K562 (cell line): Measurements from ENCODE around the gene IMMP2L. TPM values are rescaled to one million over a fixed set of nuclear protein-coding genes. Genes with fewer than 3 reads are reported as not detected.

ENCODE experiments used
- ARID4B ChIP-seq: sonication (generic); formaldehyde crosslinking; IDR thresholded peaks from 2 replicates; pipeline ENCODE4 v1.8.0; 2022; ENCODE audit warnings: mild to moderate bottlenecking, missing genetic modification reagents
- CCNT2 ChIP-seq: IDR thresholded peaks from 2 replicates; pipeline ENCODE4 v1.6.1; 2011; ENCODE audit warnings: borderline replicate concordance, low read depth, mild to moderate bottlenecking, moderate library complexity, mixed read lengths, low read length; ENCODE audit not compliant: insufficient read length; ENCODE audit errors: extremely low read depth
- CGGBP1 ChIP-seq: fragments of 250-450 bp; sonication (Bioruptor Pico); IDR thresholded peaks from 2 replicates; pipeline ENCODE4 v1.9.0; 2021; ENCODE audit warnings: mild to moderate bottlenecking
- CXXC5 ChIP-seq: fragments of 250-450 bp; sonication (Bioruptor Pico); IDR thresholded peaks from 2 replicates; pipeline ENCODE4 v1.8.0; 2022; ENCODE audit warnings: inconsistent platforms, mild to moderate bottlenecking, moderate library complexity
- ELF1 ChIP-seq: fragments of 200-800 bp; sonication (Bioruptor generic); IDR thresholded peaks from 2 replicates; pipeline ENCODE4 v1.6.1; 2016; ENCODE audit warnings: missing genetic modification characterization, missing compliant biosample characterization
- ETV1 ChIP-seq: fragments of 450-650 bp; conservative IDR thresholded peaks from 2 replicates; pipeline ENCODE4 v1.6.1; 2016; ENCODE audit warnings: missing genetic modification characterization, control low read depth, low read depth, missing compliant biosample characterization
- HCFC1 ChIP-seq: IDR thresholded peaks from 2 replicates; pipeline ENCODE4 v1.6.1; 2012; ENCODE audit warnings: low read depth, low read length, improper control_type of control experiment
- JUND ChIP-seq, 2 experiments: IDR thresholded peaks; 2 replicates in 1 of 2; 3 replicates in 1 of 2; pipeline ENCODE4 v1.6.1; 2011; ENCODE audit warnings: borderline replicate concordance in 2 of 2, low read depth in 2 of 2, low read length in 2 of 2, improper control_type of control experiment in 1 of 2, missing biosample characterization in 1 of 2, missing genetic modification characterization in 1 of 2, missing genetic modification reagents in 1 of 2
- MCM3 ChIP-seq: fragments of 450-650 bp; IDR thresholded peaks from 2 replicates; pipeline ENCODE4 v1.6.1; 2016
- MCM7 ChIP-seq, 2 experiments: fragments of 450-650 bp; IDR thresholded peaks; 2 replicates each; pipeline ENCODE4 v1.6.1; 2016 to 2018
- NCOR1 ChIP-seq: fragments of 450-650 bp; IDR thresholded peaks from 2 replicates; pipeline ENCODE4 v1.6.1; 2016; ENCODE audit warnings: mild to moderate bottlenecking, moderate library complexity
- PHB ChIP-seq: fragments of 250-450 bp; sonication (Bioruptor Pico); IDR thresholded peaks from 2 replicates; pipeline ENCODE4 v1.5.0; 2021
- RUNX1 ChIP-seq: sonication (generic); IDR thresholded peaks from 2 replicates; pipeline ENCODE4 v1.6.1; 2016; ENCODE audit warnings: antibody characterized with exemption, low read depth
- SIN3B ChIP-seq: fragments of 450-650 bp; IDR thresholded peaks from 2 replicates; pipeline ENCODE4 v1.6.1; 2017; ENCODE audit warnings: low read depth, mild to moderate bottlenecking, moderate library complexity
- SRSF1 ChIP-seq: fragments of 200-400 bp; formaldehyde crosslinking; IDR thresholded peaks from 2 replicates; pipeline ENCODE4 v1.6.1; 2017; ENCODE audit warnings: mild to moderate bottlenecking, low read depth, low read length, moderate library complexity
- SRSF3 ChIP-seq: fragments of 200-400 bp; formaldehyde crosslinking; IDR thresholded peaks from 2 replicates; pipeline ENCODE4 v1.6.1; 2016; ENCODE audit warnings: mild to moderate bottlenecking, low read length, moderate library complexity; ENCODE audit not compliant: insufficient read depth
- TCF3 ChIP-seq: sonication (generic); formaldehyde crosslinking; IDR thresholded peaks from 2 replicates; pipeline ENCODE4 v1.4.0; 2020; ENCODE audit warnings: mild to moderate bottlenecking, missing genetic modification reagents
- THRB ChIP-seq: fragments of 450-650 bp; formaldehyde crosslinking; conservative IDR thresholded peaks from 2 replicates; pipeline ENCODE4 v1.4.0; 2022; ENCODE audit warnings: mild to moderate bottlenecking, missing genetic modification characterization
- TSHZ1 ChIP-seq: fragments of 250-450 bp; sonication (Bioruptor Pico); IDR thresholded peaks from 2 replicates; pipeline ENCODE4 v1.4.0; 2020; ENCODE audit warnings: mild to moderate bottlenecking, moderate library complexity
- ZNF583 ChIP-seq: fragments of 250-450 bp; sonication (Bioruptor Pico); IDR thresholded peaks from 2 replicates; pipeline ENCODE4 v1.4.0; 2020
- ZNF780A ChIP-seq: fragments of 250-450 bp; sonication (Bioruptor Pico); IDR thresholded peaks from 2 replicates; pipeline ENCODE4 v1.5.0; 2021; ENCODE audit warnings: mild to moderate bottlenecking
- polyA plus RNA-seq, 8 experiments: library from polyadenylated mRNA; depleted of rRNA in 4 of 8; stranded (reverse) in 5 of 8; unstranded in 3 of 8; fragments of >200 nt; fragmentation: Nextera tagmentation in 2 of 8; fragmentation: Illumina TruSeq in 1 of 8; extraction: Ambion mirVana in 2 of 8; extraction: Trizol in 1 of 8; gene quantifications; 2 replicates each; pipeline versions ENCODE4 v1.2.1 to v1.2.3, GENCODE V29; 2011 to 2014; ENCODE audit warnings: inconsistent platforms in 1 of 8, missing spikeins in 1 of 8
- total RNA-seq, 7 experiments: library from RNA; depleted of rRNA in 6 of 7; stranded (reverse); fragments of >200 nt in 6 of 7; fragmentation: Illumina TruSeq in 2 of 7; extraction: Trizol in 2 of 7; gene quantifications; 2 replicates each; pipeline versions ENCODE4 v1.2.1 to v1.2.3, GENCODE V29; 2011 to 2021; ENCODE audit warnings: low replicate concordance in 1 of 7

Gene IMMP2L
- total and polyA plus RNA-seq, 9 of the 15 experiments (the other 6 are each of a cell fraction or from before 2014, with no cell fraction given), result 29.7 to 116 (median 53.0) TPM

- no peak for TF ChIP-seq ARID4B (CRISPR knock-in tag)
- TF ChIP-seq JUND (IDR thresholded peaks at IDR 0.05; ENCODE audit: borderline replicate concordance, low read depth, low read length), result peak; percentile 23; the same call in 1 of the 2 replicates
- no peak for TF ChIP-seq JUND (tag; IDR thresholded peaks at IDR 0.05; ENCODE audit: borderline replicate concordance, low read depth, low read length)
- TF ChIP-seq SRSF1, result no peak
- no peak for TF ChIP-seq ETV1 (tag)
- no peak for TF ChIP-seq SIN3B
- no peak for TF ChIP-seq CGGBP1 (CRISPR knock-in tag)
- peak; percentile 50 for TF ChIP-seq CXXC5 (CRISPR knock-in tag)
- peak; percentile 79 for TF ChIP-seq TCF3 (CRISPR knock-in tag)
- TF ChIP-seq ZNF780A (CRISPR knock-in tag), result no peak
- TF ChIP-seq THRB (CRISPR knock-in tag), result no peak
- TF ChIP-seq RUNX1, result no peak
- no peak for TF ChIP-seq HCFC1
- no peak for TF ChIP-seq CCNT2
- no peak for TF ChIP-seq ELF1 (tag)
- no peak for TF ChIP-seq MCM7 (IDR thresholded peaks at IDR 0.05)
- TF ChIP-seq TSHZ1 (CRISPR knock-in tag), result no peak
- no peak for TF ChIP-seq ZNF583
- TF ChIP-seq MCM3, result no peak
- no peak for TF ChIP-seq SRSF3
- TF ChIP-seq PHB (CRISPR knock-in tag), result no peak
- peak; percentile 62 for TF ChIP-seq NCOR1
Observed at GRCh38 chr7:111074748-111075146, 487.5 kb downstream of the IMMP2L start (continued).
